Kidney tubule cell (primary cell): Measurements from ENCODE around the gene CHP1.
"Not testable (repeated sequence)": the region's sequence is repeated elsewhere in the genome, so short reads cannot be mapped to it uniquely, and the experiment has no call there.

Source experiments
- DNase-seq: peaks from one replicate; pipeline ENCODE4 v3.0.0-alpha.2; 2018; ENCODE audit warnings: low spot score

The CHP1 gene

GRCh38 chr15:41256577-41257038, 25.5 kb downstream of the CHP1 start:
- peak; percentile 76 for DNase-seq

- peak; percentile 69 for DNase-seq
Measured at GRCh38 chr15:41258750-41259471, 27.8 kb downstream of the CHP1 start.

GRCh38 chr15:41259546-41260189, 28.6 kb downstream of the CHP1 start:
- DNase-seq: no peak

GRCh38 chr15:41260924-41261323, 29.9 kb downstream of the CHP1 start:
- DNase-seq: not testable (repeated sequence)

GRCh38 chr15:41262571-41262970, 31.5 kb downstream of the CHP1 start:
- DNase-seq: no peak

- no peak for DNase-seq
Measured at GRCh38 chr15:41263891-41264351, 32.9 kb downstream of the CHP1 start.

- no peak for DNase-seq
Measured at GRCh38 chr15:41269887-41270286, 38.8 kb downstream of the CHP1 start.

GRCh38 chr15:41276831-41277230, 45.8 kb downstream of the CHP1 start:
- DNase-seq: peak; percentile 79

GRCh38 chr15:41278319-41278718, 47.3 kb downstream of the CHP1 start:
- no peak for DNase-seq

GRCh38 chr15:41279535-41280283, 48.6 kb downstream of the CHP1 start:
- DNase-seq: no peak

GRCh38 chr15:41281236-41281635, 50.2 kb downstream of the CHP1 start:
- DNase-seq: peak; percentile 72

GRCh38 chr15:41282436-41282835, 51.4 kb downstream of the CHP1 start:
- not testable (repeated sequence) for DNase-seq

GRCh38 chr15:41282980-41283652, 52.0 kb downstream of the CHP1 start:
- DNase-seq: not testable (repeated sequence)

- DNase-seq: peak; percentile 99
Measured at GRCh38 chr15:41283653-41284426, 52.8 kb downstream of the CHP1 start.

GRCh38 chr15:41284427-41285177, 53.5 kb downstream of the CHP1 start:
- DNase-seq: peak; percentile 13

GRCh38 chr15:41285285-41285684, 54.2 kb downstream of the CHP1 start:
- no peak for DNase-seq

- DNase-seq: peak; percentile 24
Measured at GRCh38 chr15:41286665-41287333, 55.7 kb downstream of the CHP1 start.

- no peak for DNase-seq
Measured at GRCh38 chr15:41288464-41288863, 57.4 kb downstream of the CHP1 start.

- DNase-seq: no peak
Measured at GRCh38 chr15:41289953-41290352, 58.9 kb downstream of the CHP1 start.

GRCh38 chr15:41291065-41291631, 60.1 kb downstream of the CHP1 start:
- no peak for DNase-seq
